ENCODE data around the gene ATP2B2.

Gene ATP2B2

DNA sequence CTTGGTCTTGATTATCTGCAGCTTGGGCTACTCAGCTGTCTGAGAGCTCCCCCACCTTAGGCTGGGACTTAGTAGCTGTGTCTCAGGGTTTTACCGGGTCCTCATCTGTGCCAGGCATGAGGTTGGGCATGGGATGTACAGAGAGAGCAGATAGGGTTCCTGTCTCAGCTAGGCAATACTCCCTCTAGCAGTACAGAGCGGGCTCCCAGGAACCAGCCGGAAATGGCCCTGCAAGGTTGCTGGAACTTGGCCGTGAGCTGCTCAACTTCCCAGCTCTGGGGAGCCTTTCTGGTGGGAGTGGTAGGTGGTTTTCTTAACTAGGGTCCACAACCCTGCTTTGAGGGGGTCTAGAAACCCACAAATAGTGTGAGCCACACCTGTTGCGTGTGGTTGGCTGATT lies 58.3 kb downstream of the ATP2B2 start:
- Histone ChIP-seq H3K27me3 (ENCODE audit: insufficient read depth, insufficient read length) (peaks cover 5% of the 10 kb centered on the region), H3K9me3 (ENCODE audit: insufficient read depth, low read length) (no peaks in the 10 kb centered on the region), H3K4me3 (ENCODE audit: insufficient read length, low read depth) (no peak overlapping the region), H3K9ac (ENCODE audit: insufficient read length, low read depth) (no peak overlapping the region), H3K4me1 (ENCODE audit: insufficient read depth, insufficient read length) (peaks cover 8% of the 10 kb centered on the region), H3K36me3 (ENCODE audit: insufficient read depth, insufficient read length, low read length) (no peaks in the 10 kb centered on the region)
- DNase-seq (ENCODE audit: low read depth, low spot score) = no peak
- TF ChIP-seq SUZ12 (IDR thresholded peaks at IDR 0.05; ENCODE audit: extremely low read depth, insufficient read depth, insufficient read length) = no peak
- no peak for TF ChIP-seq YY1 (IDR thresholded peaks at IDR 0.05; ENCODE audit: insufficient read depth, insufficient read length)
- TF ChIP-seq ZNF274 (IDR thresholded peaks at IDR 0.05; ENCODE audit: low read depth, low read length) = no peak

DNA sequence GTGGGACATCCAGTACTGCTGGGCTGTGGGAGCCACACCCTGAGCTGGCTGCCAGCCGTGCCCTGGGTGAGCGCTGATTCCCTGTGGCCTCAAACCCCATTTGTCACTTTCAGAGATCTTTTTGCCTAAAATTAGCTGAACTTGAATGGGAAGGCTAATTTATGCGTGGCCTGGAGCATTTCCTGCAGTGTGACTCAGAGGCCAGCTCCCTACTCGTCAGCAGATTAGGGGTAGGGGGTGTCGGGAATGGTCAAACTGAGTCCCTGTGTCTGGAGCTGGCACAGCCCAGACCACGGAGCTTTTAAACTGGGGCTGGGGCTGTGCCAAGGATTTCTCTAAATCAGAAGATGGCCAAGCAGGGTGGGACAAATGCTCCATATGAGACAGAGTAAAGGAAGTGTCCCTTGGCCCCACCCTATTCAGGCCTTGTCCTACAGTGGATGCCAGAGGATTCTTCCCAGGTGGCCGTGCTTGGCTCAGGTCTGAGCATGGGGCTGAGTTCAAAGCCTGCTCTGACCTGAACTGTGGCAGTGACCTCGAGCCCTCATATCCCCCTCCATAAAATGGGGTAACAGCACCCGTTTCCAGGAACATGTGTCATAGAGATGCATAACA lies 59.7 kb downstream of the ATP2B2 start:
- Histone ChIP-seq H3K4me1 (ENCODE audit: insufficient read depth, insufficient read length) (peaks cover 8% of the 10 kb centered on the region), H3K9ac (ENCODE audit: insufficient read length, low read depth) (no peak overlapping the region), H3K4me3 (ENCODE audit: insufficient read length, low read depth) (no peak overlapping the region), H3K36me3 (ENCODE audit: insufficient read depth, insufficient read length, low read length) (no peaks in the 10 kb centered on the region), H3K27me3 (ENCODE audit: insufficient read depth, insufficient read length) (no peaks in the 10 kb centered on the region), H3K9me3 (ENCODE audit: insufficient read depth, low read length) (no peaks in the 10 kb centered on the region)
- no peak for DNase-seq (ENCODE audit: low read depth, low spot score)
- no peak for TF ChIP-seq ZNF274 (IDR thresholded peaks at IDR 0.05; ENCODE audit: low read depth, low read length)

DNA sequence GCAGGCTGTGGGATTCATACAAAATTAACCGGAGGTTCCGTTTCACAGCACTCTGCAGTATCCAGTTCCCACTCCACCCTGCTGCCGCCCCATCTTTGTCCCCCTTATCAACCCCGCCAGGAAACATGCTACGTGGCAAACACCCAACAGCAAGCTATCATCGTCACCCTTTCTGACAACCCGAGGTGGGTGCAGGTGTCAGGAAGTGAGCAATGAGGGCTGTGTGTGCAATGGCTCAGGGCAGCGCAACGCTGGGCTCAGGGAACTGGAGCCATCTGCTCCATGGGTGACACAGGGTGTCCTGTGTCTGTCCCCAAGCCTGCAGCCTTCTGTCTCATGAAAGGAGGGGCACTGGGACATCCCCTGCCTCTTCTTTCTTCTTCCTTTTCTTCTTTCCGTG lies 60.9 kb downstream of the ATP2B2 start:
- no peaks in the 10 kb centered on the region for H3K9me3 ChIP-seq (ENCODE audit: insufficient read depth, low read length)
- no peak overlapping the region for H3K9ac ChIP-seq (ENCODE audit: insufficient read length, low read depth)
- H3K4me1 ChIP-seq (ENCODE audit: insufficient read depth, insufficient read length) = peaks cover 8% of the 10 kb centered on the region
- no peak for TF ChIP-seq YY1 (IDR thresholded peaks at IDR 0.05; ENCODE audit: insufficient read depth, insufficient read length)
- H3K4me3 ChIP-seq (ENCODE audit: insufficient read length, low read depth) = no peak overlapping the region
- DNase-seq (ENCODE audit: low read depth, low spot score) = no peak
- H3K27me3 ChIP-seq (ENCODE audit: insufficient read depth, insufficient read length) = no peaks in the 10 kb centered on the region
- no peaks in the 10 kb centered on the region for H3K36me3 ChIP-seq (ENCODE audit: insufficient read depth, insufficient read length, low read length)

DNA sequence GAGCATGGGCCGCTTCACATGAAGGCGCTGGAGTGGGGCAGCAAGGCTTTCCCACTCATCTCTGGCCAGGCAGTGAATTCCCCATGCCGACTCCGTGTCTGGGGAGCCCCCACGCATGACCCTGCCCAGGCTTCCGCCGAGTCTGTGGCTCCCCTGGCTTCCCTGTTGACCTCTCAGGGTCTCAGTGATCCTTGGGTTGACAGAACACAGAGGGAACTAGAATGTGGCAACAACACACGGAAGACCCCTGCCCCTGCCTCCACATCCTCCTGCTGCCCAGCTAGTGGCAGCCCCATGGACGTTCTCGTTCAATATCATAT lies 61.3 kb downstream of the ATP2B2 start:
- TF ChIP-seq ZNF274 (IDR thresholded peaks at IDR 0.05; ENCODE audit: low read depth, low read length) (no peak), SUZ12 (IDR thresholded peaks at IDR 0.05; ENCODE audit: extremely low read depth, insufficient read depth, insufficient read length) (no peak), YY1 (IDR thresholded peaks at IDR 0.05; ENCODE audit: insufficient read depth, insufficient read length) (no peak)
- H3K9ac ChIP-seq (ENCODE audit: insufficient read length, low read depth) = no peak overlapping the region
- DNase-seq (ENCODE audit: low read depth, low spot score) = no peak
- H3K36me3 ChIP-seq (ENCODE audit: insufficient read depth, insufficient read length, low read length) = no peaks in the 10 kb centered on the region
- H3K9me3 ChIP-seq (ENCODE audit: insufficient read depth, low read length) = no peaks in the 10 kb centered on the region
- H3K27me3 ChIP-seq (ENCODE audit: insufficient read depth, insufficient read length) = no peaks in the 10 kb centered on the region
- H3K4me3 ChIP-seq (ENCODE audit: insufficient read length, low read depth) = no peak overlapping the region
- peaks cover 8% of the 10 kb centered on the region for H3K4me1 ChIP-seq (ENCODE audit: insufficient read depth, insufficient read length)

DNA sequence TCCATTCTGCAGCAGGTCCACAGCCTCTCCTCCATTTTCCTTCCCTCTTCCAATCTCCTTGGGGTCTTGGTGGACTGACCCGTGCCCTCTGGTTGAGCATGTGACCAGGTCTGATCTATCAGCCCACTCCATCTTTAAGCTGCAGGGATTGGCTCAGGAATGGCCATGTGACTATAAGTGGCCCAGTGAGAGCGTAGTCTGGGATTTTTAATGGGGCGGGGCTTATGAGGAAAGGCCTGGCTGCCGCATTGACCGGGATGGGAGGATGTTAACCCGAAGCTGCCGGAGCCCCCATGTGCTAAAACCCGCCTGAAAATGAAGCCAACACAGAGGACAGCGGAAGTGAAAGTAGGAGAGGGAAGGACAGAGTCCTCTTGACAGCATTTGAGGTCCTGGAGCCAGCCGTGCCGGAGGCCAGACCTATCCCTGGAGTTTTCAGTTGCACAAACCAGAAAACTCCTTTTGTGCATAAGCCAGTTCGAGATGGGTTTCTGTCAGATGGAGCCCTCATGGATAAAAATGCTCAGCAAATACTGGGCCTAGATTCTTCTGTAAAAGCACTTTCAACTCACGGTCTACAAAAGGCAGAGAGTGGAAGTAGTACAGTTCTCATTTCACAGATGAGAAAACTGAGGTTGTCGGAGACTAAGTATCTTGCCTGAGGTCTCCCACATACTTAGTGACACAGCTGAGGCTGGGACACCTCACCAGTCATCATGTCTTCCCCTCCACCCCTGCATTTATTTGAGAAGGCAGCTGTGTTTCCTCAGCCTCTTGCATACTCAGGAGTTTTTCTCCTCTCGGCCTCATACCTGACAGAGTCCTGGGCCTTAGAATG lies 61.9 kb downstream of the ATP2B2 start:
- TF ChIP-seq SUZ12 (IDR thresholded peaks at IDR 0.05; ENCODE audit: extremely low read depth, insufficient read depth, insufficient read length) (no peak), YY1 (IDR thresholded peaks at IDR 0.05; ENCODE audit: insufficient read depth, insufficient read length) (no peak), ZNF274 (IDR thresholded peaks at IDR 0.05; ENCODE audit: low read depth, low read length) (no peak)
- no peak overlapping the region for H3K4me3 ChIP-seq (ENCODE audit: insufficient read length, low read depth)
- DNase-seq (ENCODE audit: low read depth, low spot score) = no peak
- no peaks in the 10 kb centered on the region for H3K27me3 ChIP-seq (ENCODE audit: insufficient read depth, insufficient read length)
- peaks cover 11% of the 10 kb centered on the region for H3K4me1 ChIP-seq (ENCODE audit: insufficient read depth, insufficient read length)
- no peak overlapping the region for H3K9ac ChIP-seq (ENCODE audit: insufficient read length, low read depth)
- no peaks in the 10 kb centered on the region for H3K9me3 ChIP-seq (ENCODE audit: insufficient read depth, low read length)
- no peaks in the 10 kb centered on the region for H3K36me3 ChIP-seq (ENCODE audit: insufficient read depth, insufficient read length, low read length)

DNA sequence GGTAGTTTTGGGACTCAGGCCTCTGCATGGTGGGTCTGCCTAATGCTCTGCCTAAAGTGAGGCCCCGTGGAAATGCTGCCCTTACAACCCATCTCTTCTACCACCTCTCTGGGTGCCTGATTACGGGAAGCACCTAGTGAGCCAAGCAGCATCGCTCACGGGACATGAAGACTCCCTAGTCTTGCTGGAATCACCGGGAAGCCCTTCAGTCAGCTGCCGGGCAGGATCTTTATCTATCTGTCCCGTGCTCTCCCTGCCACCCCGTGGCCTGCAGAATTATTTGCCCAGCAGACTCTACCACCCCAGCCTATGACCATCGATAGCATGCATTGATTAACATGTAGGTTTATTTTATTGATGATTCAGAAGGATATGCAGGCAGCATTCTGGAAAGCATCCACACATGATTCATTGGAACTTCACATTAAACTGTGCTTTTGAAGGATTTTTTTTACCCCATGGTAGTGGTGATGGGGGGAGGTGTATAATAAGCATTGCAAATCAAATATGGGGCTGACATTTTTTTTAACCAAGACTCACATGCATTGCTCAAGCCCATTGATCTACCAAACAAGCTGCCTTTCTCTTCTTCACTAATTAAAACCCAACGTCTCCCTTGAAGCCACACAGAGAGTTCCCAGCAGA lies 63.1 kb downstream of the ATP2B2 start:
- no peak for DNase-seq (ENCODE audit: low read depth, low spot score)
- no peak overlapping the region for H3K9ac ChIP-seq (ENCODE audit: insufficient read length, low read depth)
- H3K4me1 ChIP-seq (ENCODE audit: insufficient read depth, insufficient read length) = peaks cover 15% of the 10 kb centered on the region
- H3K36me3 ChIP-seq (ENCODE audit: insufficient read depth, insufficient read length, low read length) = no peaks in the 10 kb centered on the region
- H3K27me3 ChIP-seq (ENCODE audit: insufficient read depth, insufficient read length) = no peaks in the 10 kb centered on the region
- no peak for TF ChIP-seq YY1 (IDR thresholded peaks at IDR 0.05; ENCODE audit: insufficient read depth, insufficient read length)
- TF ChIP-seq ZNF274 (IDR thresholded peaks at IDR 0.05; ENCODE audit: low read depth, low read length) = no peak
- H3K4me3 ChIP-seq (ENCODE audit: insufficient read length, low read depth) = no peak overlapping the region
- no peaks in the 10 kb centered on the region for H3K9me3 ChIP-seq (ENCODE audit: insufficient read depth, low read length)

DNA sequence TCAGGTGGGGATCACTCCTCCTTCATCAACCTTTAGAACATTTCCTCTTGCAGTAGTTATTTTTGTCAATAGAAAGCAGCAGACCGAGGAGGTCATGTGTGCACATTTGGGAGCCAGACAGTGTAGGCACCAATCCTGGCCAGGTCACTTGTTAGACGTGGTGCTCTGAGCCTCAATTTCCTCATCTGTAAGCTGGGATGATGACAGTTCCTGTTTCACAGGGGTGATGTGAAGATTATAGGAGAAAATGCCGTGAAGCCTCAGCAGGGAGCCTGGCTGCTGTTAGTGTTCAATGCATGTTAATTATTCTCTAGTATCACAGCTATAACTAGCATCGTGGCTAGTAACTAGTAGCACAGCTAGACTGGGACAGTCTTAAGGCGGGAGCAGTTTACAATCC lies 64.7 kb downstream of the ATP2B2 start:
- Histone ChIP-seq H3K4me3 (ENCODE audit: insufficient read length, low read depth) (no peak overlapping the region), H3K9ac (ENCODE audit: insufficient read length, low read depth) (no peak overlapping the region), H3K27me3 (ENCODE audit: insufficient read depth, insufficient read length) (no peaks in the 10 kb centered on the region), H3K9me3 (ENCODE audit: insufficient read depth, low read length) (no peaks in the 10 kb centered on the region), H3K36me3 (ENCODE audit: insufficient read depth, insufficient read length, low read length) (no peaks in the 10 kb centered on the region), H3K4me1 (ENCODE audit: insufficient read depth, insufficient read length) (peaks cover 15% of the 10 kb centered on the region)
- TF ChIP-seq ZNF274 (IDR thresholded peaks at IDR 0.05; ENCODE audit: low read depth, low read length) = no peak
- no peak for TF ChIP-seq SUZ12 (IDR thresholded peaks at IDR 0.05; ENCODE audit: extremely low read depth, insufficient read depth, insufficient read length)
- no peak for TF ChIP-seq YY1 (IDR thresholded peaks at IDR 0.05; ENCODE audit: insufficient read depth, insufficient read length)
- DNase-seq (ENCODE audit: low read depth, low spot score) = no peak
